Fibroblast of gingiva (primary cell): ENCODE results near the gene CGRRF1.

Experiments
- DNase-seq: peaks from one replicate; pipeline ENCODE4 v3.0.0-alpha.2; 2011; ENCODE audit warnings: low read depth

Gene CGRRF1

GRCh38 chr14:54577977-54578376 lies 68.3 kb downstream of the CGRRF1 start:
- peak; percentile 60 for DNase-seq

GRCh38 chr14:54579621-54580020 lies 69.9 kb downstream of the CGRRF1 start:
- no peak for DNase-seq

DNA sequence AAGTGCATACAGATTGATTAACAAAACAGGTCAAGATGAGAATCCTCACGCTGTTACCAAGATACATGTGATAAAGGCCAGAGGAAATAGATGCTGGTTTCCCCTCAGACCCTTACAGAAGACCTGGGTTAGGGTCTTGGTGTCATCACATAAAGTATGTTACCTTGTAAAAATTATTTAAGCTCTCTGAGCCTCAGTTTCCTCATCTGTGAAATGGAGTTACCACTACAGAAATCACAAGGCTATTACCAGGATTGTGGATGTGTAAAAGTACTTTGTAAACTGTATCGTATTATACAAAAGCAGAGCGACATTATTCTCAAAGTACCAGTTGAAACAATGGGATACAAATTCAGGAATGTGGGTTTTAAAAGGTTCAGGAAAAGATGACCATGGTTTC lies 71.2 kb downstream of the CGRRF1 start:
- DNase-seq = no peak

GRCh38 chr14:54582334-54582733 lies 72.6 kb downstream of the CGRRF1 start:
- DNase-seq = no peak

GRCh38 chr14:54584097-54584496 lies 74.4 kb downstream of the CGRRF1 start:
- no peak for DNase-seq

- DNase-seq = no peak
Observed at GRCh38 chr14:54585214-54585613, 75.5 kb downstream of the CGRRF1 start.
